G401.6 (cell line): ENCODE measurements around the gene SOD3.

Experiments used
- FAIRE-seq: peaks from 2 replicates; lab custom pipeline; 2012; peaks lifted over from hg19 to GRCh38; lab: Jason Lieb, UNC

SOD3 gene

DNA sequence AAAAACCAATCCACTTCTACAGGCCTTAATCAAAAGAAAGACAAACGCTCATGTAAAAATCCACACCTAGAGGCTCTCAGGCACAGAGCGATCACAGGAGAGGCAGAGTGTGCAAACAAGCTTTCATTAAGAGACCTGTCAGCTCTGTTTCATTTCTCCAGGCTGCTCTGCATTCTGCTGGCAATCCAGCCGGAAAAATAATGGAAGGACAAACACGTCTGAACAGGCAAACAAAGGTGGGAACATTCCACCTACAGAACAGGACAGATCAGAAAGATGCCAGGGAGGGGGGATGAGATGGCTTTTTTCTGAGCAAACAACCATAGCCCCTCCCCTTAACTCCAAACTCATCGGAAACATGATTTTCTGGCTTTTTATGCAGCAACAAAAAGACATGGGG lies 9.7 kb downstream of the SOD3 start:
- FAIRE-seq, result no peak

DNA sequence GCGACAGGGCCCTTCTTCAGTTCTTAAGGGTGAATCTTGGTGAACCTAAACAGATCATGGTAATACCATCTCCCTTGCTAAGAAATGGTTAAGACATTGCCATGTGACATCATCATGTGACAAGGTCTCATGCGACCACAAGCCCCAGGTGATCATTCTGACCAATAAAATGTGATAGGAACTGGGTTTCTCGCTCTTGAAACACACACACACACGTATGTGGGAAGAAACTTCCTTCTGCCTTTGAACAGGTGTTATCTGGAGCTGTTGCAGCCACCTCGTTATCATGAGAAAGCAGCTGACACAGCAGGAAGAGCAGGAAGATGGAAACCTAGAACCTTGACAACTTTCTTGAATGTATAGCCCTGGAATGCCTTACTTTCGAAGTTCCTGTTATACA lies 10.2 kb downstream of the SOD3 start:
- no peak for FAIRE-seq

DNA sequence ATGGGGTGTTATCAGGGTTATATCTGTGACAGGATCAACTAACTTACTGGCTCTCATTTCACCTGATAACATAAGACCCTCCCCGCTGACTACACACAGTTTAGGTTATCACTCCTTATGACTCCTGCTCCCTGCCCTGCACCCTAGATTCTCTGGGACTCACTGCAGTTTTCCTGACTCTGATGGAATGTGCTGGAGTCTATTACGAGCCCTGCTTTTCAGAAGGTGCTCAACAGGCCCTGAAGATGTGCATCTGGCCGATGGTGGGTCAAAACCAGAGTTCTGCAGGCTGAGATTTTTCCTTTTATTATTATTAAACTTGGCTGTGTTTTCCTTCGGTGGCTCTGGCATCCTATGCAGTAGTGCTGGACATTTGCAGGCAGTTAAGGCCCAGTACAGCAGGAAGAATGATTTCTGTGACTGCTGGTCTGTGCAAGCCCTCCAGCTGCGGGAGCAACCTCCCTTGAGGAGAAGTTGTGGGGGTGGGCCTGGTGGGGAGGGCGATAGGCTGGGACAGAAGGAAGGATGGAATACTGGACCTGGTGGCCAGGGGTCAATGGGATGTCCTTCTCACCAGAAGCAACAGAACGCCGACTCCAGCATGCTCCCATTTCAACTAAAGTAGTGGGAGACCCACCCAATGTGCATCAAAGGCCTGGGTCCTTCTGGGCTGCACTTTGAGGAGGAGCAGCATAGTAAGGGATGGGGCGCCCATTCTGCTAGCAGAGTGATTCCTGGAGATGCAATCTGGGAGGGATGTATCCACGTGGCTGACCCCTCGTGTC lies 11.0 kb downstream of the SOD3 start:
- FAIRE-seq, result no peak

DNA sequence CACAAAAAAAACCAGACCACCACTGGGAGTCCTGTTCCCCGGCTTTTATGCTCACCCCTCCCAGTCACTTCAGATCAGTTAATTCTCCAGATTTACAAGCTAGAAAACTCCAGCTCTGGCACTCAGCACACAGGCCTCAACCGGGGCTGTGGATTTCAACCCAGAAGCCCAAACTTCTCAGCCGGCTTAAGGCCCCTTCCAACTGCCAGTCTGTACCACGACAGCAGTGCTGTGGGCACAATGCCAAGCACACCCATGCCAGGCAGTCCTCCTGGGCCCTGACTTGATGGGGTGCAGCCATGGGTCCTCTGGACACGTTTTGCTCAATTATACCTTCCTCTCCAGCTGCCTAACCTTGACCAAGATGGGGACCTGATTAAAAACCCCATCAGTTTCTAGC lies 12.2 kb downstream of the SOD3 start:
- FAIRE-seq, result no peak

DNA sequence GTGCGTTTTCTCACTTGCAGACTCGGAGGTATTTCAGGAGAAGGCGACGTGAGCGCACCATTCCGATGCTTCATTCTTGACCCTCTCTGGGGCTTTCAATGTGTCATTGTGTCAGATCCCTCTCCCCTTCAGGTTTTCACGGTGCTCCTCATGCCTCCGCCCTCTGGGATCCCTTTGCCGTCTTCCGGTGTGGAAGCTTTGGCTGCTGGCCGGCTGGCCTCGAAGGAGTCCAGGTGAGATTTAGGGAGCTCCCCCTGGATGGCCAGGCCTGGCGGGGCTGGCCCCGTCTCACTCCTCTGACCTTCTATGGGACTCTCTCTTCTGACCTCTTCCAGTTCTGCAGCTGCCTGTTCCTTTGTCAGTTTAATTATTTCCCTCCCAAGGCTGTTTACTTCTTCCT lies 12.9 kb downstream of the SOD3 start:
- FAIRE-seq, result no peak

DNA sequence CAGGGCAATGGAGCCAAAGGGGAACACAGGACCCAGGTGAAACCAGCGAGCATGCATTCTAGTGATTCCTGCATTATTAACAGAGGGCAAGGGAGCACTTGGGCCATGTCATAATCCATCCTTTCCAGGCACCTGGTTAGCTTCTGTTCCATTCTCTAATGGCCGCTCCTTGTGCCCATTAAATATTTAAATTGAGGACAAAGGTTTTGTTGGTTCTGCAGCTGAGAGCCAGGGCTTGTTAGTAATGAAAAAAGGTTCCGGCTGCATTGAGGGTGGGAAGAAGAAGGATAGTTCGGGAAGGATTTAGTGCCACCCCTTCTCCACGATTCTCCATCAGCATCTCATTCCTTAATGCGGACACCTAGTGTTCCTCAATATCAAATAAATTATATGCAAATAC lies 13.6 kb downstream of the SOD3 start:
- FAIRE-seq, result no peak

DNA sequence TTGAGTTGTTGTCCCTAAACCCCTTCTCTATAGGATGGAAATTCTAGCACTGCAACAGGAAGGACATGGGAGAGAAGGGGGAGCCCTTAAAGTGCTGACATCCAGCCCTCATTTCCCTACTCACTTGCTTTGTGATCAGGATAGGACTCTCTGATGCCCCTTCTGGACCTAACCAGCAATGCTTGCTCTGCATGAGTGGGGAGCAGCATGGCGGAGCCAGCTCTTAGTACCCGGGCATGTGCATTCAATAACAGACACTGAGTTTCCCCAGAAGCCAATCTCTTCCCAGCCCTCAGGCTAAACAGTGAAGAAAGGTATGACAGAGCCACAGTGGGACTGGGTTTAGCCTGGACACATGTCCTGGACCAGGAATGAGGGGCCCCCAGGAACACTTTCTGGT lies 14.0 kb downstream of the SOD3 start:
- no peak for FAIRE-seq

DNA sequence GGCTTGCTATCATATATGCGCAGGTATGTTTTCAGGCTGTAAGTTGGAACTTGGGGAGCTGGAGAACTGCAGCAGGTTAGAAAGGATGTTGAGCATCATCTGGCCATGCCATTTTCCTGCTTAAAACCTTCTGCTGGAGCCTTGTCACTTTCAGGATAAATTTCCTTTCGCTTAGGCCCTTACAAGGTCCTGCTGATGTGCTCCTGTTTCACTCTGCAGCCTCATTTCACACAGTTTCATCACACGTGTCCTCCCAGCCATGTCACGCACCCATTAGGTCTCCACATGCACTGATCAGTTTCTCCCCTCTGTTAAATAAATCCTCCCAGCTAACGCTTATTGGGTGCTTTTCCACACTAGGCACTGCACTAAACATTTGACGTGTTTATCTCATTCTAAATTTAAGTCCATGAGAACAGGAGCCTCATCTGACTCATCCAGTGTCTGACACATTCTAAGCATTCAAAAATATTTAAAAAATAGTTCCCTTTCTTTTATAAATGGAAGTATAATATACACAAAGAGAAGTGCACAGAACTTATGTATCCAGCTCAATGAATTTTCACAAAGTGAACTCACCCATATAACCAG lies 14.5 kb downstream of the SOD3 start:
- no peak for FAIRE-seq

DNA sequence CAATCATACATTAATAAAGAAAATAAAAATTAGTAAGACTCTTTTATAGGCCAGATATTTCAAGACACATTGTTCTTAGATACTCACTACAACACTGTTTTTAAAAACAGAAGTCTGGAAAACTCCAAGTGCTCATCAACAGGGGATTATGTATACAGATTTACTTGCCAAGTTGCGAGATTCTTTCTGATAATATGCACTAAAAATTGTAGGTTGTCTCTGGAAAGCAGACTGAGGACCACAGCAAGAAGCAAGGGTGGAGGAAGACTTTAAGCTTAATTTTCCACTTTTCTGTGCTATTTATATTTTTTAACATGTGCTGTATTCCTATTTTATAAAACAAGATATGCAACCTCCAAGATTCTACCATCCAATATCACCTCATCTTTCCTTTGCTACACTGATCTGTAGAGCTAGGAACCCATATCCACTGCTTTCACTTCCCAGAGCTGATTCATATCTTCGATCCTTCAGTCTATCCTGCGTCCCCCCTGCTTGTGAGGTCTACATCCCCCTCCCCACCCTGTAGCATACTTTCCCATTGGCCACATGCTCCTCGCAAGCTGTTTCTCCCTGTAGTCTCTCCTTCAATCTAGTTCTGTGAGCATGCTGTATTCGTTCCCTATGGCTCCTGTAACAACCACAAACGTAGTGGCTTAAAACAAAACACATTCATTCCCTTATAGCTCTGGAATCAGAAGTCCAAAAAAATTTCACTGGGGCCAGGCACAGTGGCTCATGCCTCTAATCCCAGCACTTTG lies 15.7 kb downstream of the SOD3 start:
- no peak for FAIRE-seq

DNA sequence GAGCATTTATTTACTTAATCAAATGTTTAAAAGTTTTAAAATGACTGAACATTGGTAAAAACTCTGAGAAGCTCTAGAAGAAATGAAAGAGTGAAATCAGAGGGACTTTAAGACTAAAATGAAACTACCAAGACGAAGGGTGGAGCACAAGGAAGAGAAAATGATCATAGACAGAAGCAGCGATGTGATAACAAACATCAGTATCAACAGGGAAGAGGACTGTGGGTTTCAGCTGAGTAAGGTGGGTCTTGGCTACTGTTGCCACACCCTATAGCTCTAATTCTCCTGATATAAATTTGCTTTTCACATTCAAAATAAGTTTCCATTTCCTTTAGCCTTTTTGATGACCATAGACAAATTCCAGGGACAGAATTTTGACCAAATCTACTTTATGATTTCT lies 18.4 kb downstream of the SOD3 start:
- FAIRE-seq, result no peak

DNA sequence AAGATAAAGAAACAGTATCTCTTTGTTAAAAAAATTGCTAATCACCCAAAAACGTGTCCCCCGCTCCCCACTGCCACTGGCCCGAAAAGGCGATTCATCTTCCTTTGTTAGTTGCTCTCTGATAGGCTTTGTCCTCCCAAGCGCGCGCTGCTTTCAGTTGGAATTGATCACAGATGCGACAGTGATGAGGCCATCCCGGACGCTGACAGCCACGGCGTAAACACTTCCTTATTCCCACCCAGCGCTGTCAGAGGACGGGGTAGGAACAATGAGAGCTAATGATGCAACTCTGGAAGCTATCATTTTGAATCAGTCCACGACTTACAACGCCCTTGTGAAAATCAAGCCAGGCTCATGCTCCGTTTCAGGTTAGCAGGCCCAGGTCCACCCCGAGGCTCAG lies 21.4 kb downstream of the SOD3 start:
- no peak for FAIRE-seq

DNA sequence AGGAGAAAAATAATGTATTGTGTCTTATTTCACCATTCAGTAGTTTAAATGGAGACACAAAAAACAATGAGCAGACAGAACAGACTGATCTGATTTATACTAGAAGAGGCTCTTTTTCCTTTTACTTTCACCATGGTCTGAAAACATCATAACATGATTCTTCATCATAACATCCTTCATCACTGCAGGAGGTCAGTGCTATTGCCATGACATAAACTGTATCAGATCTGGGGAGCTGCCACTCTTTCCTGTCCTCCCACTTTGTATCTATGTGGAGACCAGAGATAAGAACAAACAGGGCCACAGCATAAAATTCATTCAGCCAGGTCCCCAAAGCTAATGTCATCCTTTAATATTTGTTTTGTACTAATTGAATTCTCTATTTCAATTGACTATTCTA lies 25.2 kb downstream of the SOD3 start:
- FAIRE-seq, result no peak

DNA sequence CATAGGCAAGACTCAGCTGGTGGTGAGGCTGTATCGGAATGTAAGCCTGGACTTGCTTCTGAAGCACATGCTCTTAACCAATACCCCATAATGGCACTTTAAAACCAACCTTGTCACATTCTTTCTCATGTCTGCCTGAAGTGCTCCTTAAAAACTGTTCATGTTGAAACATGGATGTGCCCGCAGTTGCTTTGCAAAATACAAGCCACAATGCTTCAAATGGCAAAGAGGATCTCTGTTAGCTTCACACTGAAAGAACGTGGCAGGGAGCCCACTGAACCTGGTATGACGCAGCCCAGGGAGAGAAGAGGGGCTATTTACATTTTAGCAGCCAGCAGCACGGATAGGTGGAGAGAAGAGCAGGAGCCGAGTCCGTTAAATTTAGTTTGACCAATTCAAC lies 29.3 kb downstream of the SOD3 start:
- FAIRE-seq, result no peak

DNA sequence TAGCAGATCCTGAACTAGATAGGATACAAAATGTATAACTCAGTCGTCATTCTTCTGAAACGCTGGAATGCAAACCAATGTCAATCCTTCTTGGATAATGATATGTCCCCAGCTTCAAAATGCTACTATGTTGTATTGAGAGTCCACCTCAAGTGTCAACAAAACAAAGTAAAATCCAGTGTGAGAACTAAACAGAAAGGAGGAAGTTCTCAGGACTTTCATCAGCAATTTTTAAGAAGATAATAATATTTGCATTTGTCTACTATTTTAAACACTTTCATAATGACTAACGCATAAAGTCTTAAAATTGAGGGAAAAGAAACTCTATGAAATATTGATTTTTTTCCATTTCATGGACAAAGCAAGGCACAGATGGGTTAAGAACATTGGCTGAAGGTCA lies 36.3 kb downstream of the SOD3 start:
- no peak for FAIRE-seq

DNA sequence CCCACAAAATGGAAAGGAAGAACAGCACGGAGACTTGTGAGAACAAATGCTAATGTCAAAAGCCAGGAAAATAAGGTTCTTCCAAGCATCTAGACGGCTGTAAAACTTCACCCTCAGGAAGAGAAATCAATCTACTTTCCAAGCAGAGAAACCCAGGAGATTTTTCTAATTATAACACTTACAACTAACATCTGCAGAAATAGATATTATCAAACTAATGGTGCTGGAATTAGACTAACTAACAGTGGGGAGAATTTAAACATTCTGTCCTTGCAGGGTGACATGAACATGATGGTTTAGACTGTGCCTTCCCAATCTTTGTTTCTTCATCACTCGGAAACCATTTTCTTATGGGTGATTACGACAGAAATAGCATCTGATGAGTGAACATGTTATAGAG lies 40.3 kb downstream of the SOD3 start:
- no peak for FAIRE-seq

DNA sequence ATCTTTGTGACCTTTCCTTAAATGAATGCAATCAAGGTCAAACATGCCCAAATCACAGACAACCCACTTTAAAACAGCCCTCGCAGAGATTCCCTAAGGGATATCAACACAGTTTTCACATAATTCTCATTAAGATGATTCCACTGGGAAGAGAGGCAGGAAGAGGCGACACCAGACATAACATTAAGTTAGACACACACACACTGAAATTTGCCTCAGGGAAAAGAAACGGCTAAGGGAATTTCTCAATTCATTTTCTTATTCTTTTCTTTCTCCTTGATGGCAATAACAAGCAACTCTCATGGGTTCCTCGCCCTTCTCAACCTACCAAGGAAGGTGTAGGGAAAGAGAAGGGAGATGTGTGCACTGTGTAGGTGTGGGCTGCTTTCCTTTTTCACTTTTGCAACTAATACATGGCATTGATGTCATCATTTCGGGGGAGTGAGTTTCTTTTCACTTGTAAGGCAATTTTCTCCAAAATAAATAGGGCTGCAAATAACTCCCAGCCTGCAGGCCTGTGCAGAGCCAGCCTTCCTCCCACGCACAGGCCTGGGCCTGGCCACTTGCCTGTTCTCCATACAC lies 41.4 kb downstream of the SOD3 start:
- no peak for FAIRE-seq

DNA sequence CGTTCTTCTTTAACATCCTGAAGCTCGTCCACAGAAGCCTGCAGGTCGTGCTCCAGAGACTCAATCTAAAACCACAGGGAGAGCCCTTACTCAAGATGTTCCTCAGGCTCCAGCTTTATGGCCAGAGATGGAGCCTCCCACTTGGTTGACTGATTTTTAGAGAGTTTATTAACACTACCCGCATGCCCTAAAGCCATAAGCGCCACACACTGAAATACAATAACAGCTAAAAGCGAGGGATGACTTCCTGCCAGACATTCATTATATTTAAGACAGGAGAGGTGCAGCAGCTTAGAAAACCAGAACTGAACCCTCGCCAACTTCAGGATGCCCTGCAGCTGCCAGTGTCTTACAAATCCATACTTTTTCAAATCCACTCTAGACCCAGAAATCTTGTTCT lies 42.0 kb downstream of the SOD3 start:
- FAIRE-seq, result no peak

DNA sequence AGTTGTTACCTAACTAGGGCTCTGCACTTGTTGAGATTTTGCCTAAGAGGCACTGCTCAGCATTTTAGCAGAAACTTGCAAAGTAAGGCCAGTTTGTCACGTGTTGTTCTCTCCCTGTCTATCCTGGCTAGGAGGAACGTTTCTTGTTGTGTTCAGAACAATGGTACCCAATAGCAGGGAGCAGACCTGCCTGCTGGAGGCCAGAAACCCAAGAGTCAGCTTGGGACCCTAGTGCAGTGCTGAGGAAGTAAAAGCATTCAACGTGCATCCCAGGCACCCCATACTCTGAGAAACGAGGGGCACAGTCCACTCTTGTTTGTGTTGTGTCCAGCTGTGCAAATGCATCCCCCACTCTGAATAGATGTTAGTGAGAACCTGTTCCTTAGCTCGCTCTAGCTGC lies 42.4 kb downstream of the SOD3 start:
- no peak for FAIRE-seq

DNA sequence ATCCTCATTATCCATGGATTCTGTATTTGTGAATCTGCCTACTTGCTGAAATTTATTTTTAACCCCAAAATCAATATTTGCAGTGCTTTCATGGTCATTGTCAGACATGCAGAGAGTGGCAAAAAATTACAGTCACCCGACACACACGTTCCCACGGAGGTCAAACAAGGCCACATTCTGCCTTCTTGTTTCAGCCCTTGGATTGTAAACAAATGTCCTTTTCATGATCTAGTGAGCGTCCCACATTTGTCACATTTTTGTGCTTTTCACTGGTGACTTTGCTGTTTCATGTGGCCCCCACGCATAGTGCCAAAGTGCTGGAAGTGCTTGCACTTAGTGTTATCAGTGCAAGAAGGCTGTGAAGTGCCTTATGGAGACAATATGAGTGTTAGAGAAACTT lies 45.0 kb downstream of the SOD3 start:
- FAIRE-seq, result no peak

DNA sequence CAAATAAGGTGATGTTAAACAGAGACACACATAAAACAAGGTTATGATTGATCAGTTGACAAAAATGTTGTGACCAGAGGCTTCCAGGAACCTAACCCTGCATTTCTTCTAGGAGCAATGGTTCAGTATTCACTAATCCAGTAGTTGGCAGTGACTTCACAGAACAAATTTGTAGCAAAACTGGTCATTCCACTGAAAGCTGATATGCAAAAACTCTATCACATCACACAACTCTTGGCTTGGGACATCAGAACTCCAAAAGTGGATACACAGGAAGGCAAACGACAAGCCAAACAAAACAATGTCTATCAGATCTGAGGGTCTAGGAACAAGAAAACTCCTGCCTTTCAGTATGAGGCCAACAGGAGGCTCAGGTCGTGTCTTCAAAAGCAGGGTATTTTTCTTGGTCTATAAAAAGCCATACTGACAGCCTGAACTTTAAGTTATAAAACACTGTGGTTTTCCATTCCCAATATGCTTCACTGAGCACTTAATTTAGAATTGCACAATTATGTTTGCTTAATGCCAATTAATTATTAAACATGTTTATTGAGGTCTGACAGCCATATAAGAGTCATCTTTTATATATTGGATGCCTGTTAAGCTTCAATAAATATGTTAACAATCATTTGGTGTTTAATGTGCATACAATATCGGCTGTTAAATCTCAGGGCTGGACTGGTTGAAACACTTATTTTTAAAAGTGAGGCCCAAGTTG lies 45.6 kb downstream of the SOD3 start:
- no peak for FAIRE-seq

DNA sequence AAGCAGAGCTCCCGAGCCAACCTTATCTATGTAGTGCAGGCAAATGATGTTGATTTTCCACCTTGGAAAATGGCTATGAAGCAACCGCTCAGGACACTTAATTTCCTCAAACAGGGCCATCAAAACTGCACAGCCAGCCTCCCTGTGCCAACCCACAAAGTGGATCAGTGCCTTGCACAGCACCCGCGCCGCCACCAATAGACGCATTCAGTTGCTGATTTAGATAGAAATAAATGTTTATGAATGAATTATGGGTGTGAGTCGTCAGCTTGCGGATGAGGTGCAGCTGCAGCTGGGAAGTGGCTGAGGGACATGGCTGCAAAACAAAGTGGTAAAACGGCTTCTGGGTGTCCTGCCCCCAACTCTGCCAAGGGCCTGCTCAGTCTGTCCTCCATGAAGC lies 47.0 kb downstream of the SOD3 start:
- FAIRE-seq, result no peak

DNA sequence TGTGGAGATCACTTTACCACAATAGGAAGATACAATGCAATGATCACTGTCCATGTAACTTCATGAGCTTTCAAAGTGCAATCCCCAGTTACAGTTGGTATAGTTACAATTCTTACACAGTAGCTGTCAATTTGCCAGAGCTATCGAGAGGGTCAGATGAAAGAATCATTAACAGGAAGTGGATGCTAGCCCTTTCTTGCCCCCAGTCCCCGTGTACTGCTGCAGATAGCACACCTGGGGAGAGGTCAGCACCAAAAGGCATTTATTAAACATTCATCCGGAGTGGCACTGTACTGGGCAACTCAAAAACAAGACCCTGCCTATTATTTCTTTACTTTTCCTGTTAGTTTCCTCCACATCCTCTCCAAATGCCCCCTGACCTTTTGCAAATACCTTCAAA lies 47.7 kb downstream of the SOD3 start:
- no peak for FAIRE-seq

DNA sequence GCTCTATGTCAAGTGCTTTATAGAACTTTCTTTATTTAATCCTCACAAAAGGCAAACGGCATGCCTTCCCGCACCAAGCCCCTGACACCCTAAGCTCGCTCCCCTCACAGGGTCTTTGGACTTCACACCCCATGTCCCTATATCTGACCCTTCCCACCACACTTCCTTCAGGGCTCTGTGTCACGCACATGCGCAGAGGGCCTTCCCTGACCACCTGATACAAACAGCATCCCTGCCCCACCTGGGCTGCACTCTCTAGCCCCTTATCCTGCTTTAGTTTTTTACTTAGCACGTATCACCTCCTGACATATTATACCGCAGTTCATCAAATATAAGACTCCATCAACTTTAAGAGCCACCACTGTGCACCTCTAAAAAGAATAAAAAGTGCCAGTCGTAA lies 49.8 kb downstream of the SOD3 start:
- FAIRE-seq, result no peak
